Suprapubic skin (tissue), 4 donors: ENCODE data around the gene REXO1. TPM values are rescaled to one million over a fixed set of nuclear protein-coding genes. Genes with fewer than 3 reads are reported as not detected.

ENCODE experiments used
- DNase-seq, 2 donors: peaks; one replicate each; pipeline ENCODE4 v3.0.0-alpha.2; 2019; ENCODE audit warnings: low spot score in 2 of 2
- H3K27ac ChIP-seq: fragments of 200-600 bp; sonication (generic); one replicate; pipeline ENCODE4 v1.5.1; 2019
- H3K27me3 ChIP-seq: fragments of 200-600 bp; sonication (generic); one replicate; pipeline ENCODE4 v1.5.1; 2019
- H3K36me3 ChIP-seq: fragments of 200-600 bp; sonication (generic); one replicate; pipeline ENCODE4 v1.5.1; 2019
- H3K4me1 ChIP-seq: fragments of 200-600 bp; sonication (generic); one replicate; pipeline ENCODE4 v1.5.1; 2019
- H3K4me3 ChIP-seq: fragments of 200-600 bp; sonication (generic); one replicate; pipeline ENCODE4 v1.5.1; 2019; ENCODE audit warnings: mild to moderate bottlenecking
- H3K9me3 ChIP-seq: fragments of 200-600 bp; sonication (generic); one replicate; pipeline ENCODE4 v1.5.1; 2019
- CTCF ChIP-seq, 2 donors: fragments of 200-600 bp in 1 of 2; fragments of 450-650 bp in 1 of 2; sonication (generic) in 1 of 2; IDR thresholded peaks; one replicate each; pipeline ENCODE4 v1.5.1; 2016 to 2019; ENCODE audit warnings: antibody characterized with exemption in 2 of 2, mild to moderate bottlenecking in 1 of 2, moderate library complexity in 1 of 2
- EP300 ChIP-seq: sonication (generic); formaldehyde crosslinking; IDR thresholded peaks from one replicate; pipeline ENCODE4 v1.6.1; 2017; ENCODE audit warnings: antibody characterized with exemption
- POLR2A ChIP-seq, 2 donors: fragments of 450-650 bp; IDR thresholded peaks; one replicate each; pipeline ENCODE4 v1.6.1; 2017; ENCODE audit warnings: antibody characterized with exemption in 2 of 2, mild to moderate bottlenecking in 2 of 2, moderate library complexity in 2 of 2
- POLR2AphosphoS5 ChIP-seq, 3 donors: sonication (generic); formaldehyde crosslinking; IDR thresholded peaks; one replicate each; pipeline ENCODE4 v1.6.1; 2017; ENCODE audit warnings: antibody characterized with exemption in 3 of 3
- WGBS: methylation state at CpG from one replicate; pipeline ENCODE4 v1.1.5; 2018; 5-methylcytosine and 5-hydroxymethylcytosine counted together
- total RNA-seq, 4 donors: library from RNA; depleted of rRNA; stranded (reverse); fragments of >200 nt; gene quantifications; one replicate each; pipeline ENCODE4 v1.1.0, GENCODE V29; 2016

REXO1 gene
- total RNA-seq, 4 donors from 2014 or later: 31.8 to 63.1 (median 38.3) TPM

DNA sequence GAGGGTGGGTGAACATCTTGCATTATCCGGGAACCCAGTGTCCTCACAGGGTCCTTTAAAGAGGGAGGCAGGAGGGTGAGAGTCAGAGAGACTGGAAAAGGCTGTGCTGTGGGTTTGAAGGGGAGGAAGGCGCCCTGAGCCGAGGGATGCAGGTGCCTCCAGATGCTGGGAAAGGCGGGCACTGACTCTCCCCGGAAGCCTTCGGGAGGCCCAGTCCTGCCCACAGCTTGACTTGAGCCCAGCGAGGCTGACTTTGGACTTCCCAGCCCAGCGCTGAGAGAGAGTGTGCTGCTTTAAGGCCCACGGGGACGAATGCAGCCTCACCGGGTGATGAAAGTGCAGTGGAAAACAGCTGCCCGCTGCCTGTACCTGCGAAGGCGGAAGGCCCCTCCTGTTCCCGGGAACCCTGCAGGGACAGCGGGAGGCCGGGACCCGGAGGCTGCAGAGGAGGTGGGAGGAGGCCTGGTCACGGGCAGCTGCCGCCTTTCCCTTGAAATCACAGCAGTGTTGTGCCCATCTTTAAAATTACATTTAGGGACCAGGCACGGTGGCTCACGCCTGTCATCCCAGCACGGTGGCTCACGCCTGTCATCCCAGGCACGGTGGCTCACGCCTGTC lies 16.1 kb downstream of the REXO1 start:
- Histone ChIP-seq H3K27ac (no peak overlapping the region), H3K9me3 (no peaks in the 10 kb centered on the region), H3K27me3 (no peaks in the 10 kb centered on the region), H3K4me3 (no peak overlapping the region), H3K4me1 (peaks cover 15% of the 10 kb centered on the region), H3K36me3 (peaks cover 36% of the 10 kb centered on the region)
- WGBS: 93% methylated on average over 25 of the region's 26 CpGs
- no peak for DNase-seq
- TF ChIP-seq POLR2AphosphoS5 (IDR thresholded peaks at IDR 0.05) (no peak), EP300 (no peak), CTCF (IDR thresholded peaks at IDR 0.05) (no peak), POLR2A (IDR thresholded peaks at IDR 0.05) (no peak)

DNA sequence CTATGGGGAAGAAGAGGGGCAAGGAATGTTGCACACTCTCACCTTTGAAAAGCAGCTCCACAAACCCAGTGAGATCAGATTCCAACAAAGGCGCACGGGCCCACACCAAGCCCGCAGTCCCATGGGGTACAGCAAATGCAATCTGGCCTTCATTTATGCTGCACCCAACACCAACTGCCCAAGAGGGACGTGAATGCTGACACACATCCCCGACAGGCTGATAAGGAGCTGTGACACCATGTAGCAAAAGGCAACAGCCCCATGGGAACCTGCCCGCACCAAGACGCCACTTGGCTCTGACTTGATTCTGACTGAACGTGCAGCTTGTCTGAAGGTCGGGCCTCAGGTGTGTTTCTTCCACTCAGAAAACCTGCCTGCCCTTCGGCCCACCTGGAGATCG lies 17.3 kb downstream of the REXO1 start:
- no peaks in the 10 kb centered on the region for H3K27me3 ChIP-seq
- H3K27ac ChIP-seq: no peak overlapping the region
- no peak for TF ChIP-seq EP300
- no peak for TF ChIP-seq CTCF (IDR thresholded peaks at IDR 0.05)
- no peak for TF ChIP-seq POLR2AphosphoS5 (IDR thresholded peaks at IDR 0.05)
- TF ChIP-seq POLR2A (IDR thresholded peaks at IDR 0.05): no peak
- no peak overlapping the region for H3K4me3 ChIP-seq
- H3K9me3 ChIP-seq: no peaks in the 10 kb centered on the region
- WGBS: 83% methylated on average over 4 of the region's 11 CpGs
- H3K4me1 ChIP-seq: peaks cover 14% of the 10 kb centered on the region
- no peak for DNase-seq
- H3K36me3 ChIP-seq: peaks cover 44% of the 10 kb centered on the region

- H3K36me3 ChIP-seq: peaks cover 44% of the 10 kb centered on the region
- no peak overlapping the region for H3K27ac ChIP-seq
- no peaks in the 10 kb centered on the region for H3K27me3 ChIP-seq
- H3K4me1 ChIP-seq: peaks cover 16% of the 10 kb centered on the region
- no peak overlapping the region for H3K4me3 ChIP-seq
- no peak for DNase-seq
- WGBS: 85% methylated on average over 15 of the region's 15 CpGs
- TF ChIP-seq EP300: no peak
- TF ChIP-seq POLR2A (IDR thresholded peaks at IDR 0.05): no peak
- no peak for TF ChIP-seq POLR2AphosphoS5 (IDR thresholded peaks at IDR 0.05)
- TF ChIP-seq CTCF (IDR thresholded peaks at IDR 0.05): no peak
- no peaks in the 10 kb centered on the region for H3K9me3 ChIP-seq
Measured at GRCh38 chr19:1830568-1830967, 17.7 kb downstream of the REXO1 start.

DNA sequence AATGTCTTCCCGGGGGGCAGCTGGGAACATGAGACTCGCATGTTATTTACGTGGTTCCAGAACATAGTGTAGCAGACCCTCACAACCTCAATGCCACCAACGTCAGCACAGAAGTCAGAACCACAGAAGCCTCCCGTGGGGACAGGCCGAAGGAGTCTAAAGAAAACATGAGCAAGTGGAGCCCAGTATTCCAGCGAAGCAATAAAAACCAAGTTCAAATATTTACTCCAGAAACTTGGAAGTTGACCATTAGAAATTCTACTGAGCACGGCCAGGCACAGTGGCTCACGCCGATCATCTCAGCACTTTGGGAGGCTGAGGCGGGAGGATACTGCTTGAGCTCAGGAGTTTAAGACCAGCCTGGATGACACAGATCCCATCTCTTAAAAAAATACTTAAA lies 18.3 kb downstream of the REXO1 start:
- Histone ChIP-seq H3K27me3 (no peaks in the 10 kb centered on the region), H3K9me3 (no peaks in the 10 kb centered on the region), H3K4me1 (peaks cover 16% of the 10 kb centered on the region), H3K27ac (no peak overlapping the region), H3K36me3 (peaks cover 47% of the 10 kb centered on the region), H3K4me3 (no peak overlapping the region)
- no peak for TF ChIP-seq POLR2AphosphoS5 (IDR thresholded peaks at IDR 0.05)
- no peak for TF ChIP-seq CTCF (IDR thresholded peaks at IDR 0.05)
- TF ChIP-seq POLR2A (IDR thresholded peaks at IDR 0.05): no peak
- no peak for TF ChIP-seq EP300
- no peak for DNase-seq
- WGBS: 93% methylated on average over 11 of the region's 11 CpGs

DNA sequence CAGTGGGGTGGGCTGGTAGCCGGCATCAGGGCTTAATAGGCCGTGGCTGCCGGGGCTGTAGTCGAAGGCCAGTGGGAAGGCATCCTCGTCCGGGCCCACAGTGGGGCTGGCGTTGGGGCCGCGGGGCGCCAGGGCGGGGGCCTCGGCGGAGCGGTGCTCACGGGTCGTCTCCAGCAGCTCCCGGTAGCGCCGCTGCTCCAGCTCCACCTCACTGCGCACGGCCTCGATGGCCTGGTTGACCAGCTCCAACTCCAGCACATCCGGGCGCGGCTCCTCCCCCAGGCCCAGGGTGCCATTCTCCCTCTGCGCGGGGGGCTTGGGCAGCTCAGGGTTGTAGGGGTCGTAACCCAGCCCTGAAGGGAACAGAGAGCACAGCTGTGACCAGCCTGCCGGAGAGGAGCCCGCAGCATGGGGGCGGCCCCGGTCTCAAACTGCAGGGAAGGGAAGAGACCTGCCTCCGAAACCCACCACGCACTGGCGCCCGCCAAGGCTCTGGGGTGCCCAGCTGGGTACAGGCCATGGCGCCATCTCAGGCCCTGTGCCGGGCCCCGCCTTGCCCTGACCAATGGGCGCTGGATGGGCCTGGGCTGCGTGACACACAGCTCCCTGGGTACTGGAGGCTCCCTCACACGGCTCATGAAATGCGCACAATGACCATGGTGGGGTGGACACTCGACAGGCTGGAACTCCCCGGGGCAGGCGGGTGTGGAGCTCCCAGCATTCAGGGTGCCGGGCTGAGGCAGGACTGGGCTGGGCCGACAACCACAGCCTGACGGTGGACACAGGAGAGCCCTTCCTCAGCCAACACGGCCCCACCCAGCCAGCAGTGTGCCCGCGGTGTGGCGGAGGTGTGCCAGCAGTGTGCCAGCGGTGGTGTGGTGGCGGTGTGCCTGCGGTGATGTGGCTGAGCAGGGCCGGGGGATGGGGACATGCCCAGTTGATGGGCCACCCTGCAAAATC lies 19.7 kb downstream of the REXO1 start:
- H3K4me3 ChIP-seq: no peak overlapping the region
- H3K27me3 ChIP-seq: no peaks in the 10 kb centered on the region
- H3K36me3 ChIP-seq: peaks cover 60% of the 10 kb centered on the region
- H3K27ac ChIP-seq: no peak overlapping the region
- peaks cover 12% of the 10 kb centered on the region for H3K4me1 ChIP-seq
- no peaks in the 10 kb centered on the region for H3K9me3 ChIP-seq
- DNase-seq: no peak
- WGBS: 93% methylated on average over 3 of the region's 57 CpGs
- TF ChIP-seq EP300: no peak
- no peak for TF ChIP-seq CTCF (IDR thresholded peaks at IDR 0.05)
- no peak for TF ChIP-seq POLR2A (IDR thresholded peaks at IDR 0.05)
- TF ChIP-seq POLR2AphosphoS5 (IDR thresholded peaks at IDR 0.05): no peak
